Measurements from ENCODE around the gene PLXNA2. TPM values are rescaled to one million over a fixed set of nuclear protein-coding genes. Genes with fewer than 3 reads are reported as not detected.

PLXNA2 gene
- total RNA-seq, 2 experiments from 2014 or later: 0.84 to 1.6 TPM

GRCh38 chr1:207972337-207972736 is 271.8 kb downstream of the PLXNA2 start:
- Mint-ChIP-seq H3K4me3 (no peak overlapping the region), H3K27ac (no peak overlapping the region), H3K9me3 (ENCODE audit: insufficient read depth) (no peaks in the 10 kb centered on the region), H3K27me3 (ENCODE audit: low read depth) (peaks cover 34% of the 10 kb centered on the region), H3K36me3 (ENCODE audit: low read depth) (no peaks in the 10 kb centered on the region), H3K4me1 (ENCODE audit: low read depth) (no peaks in the 10 kb centered on the region)
- no peak for DNase-seq
- CTCF ChIA-PET: interaction anchor here (1.3 kb wide), 1 partner anchor 143 kb away, joined by 4 read pairs; no protein-coding TSS in a partner anchor
- no peak for ATAC-seq
- POLR2A ChIA-PET: no interaction called here
